Stomach smooth muscle (tissue), 2 donors: Measurements from ENCODE around the gene ADAMTS12.

Experiments
- H3K27ac ChIP-seq: one replicate; pipeline ENCODE4 v1.7.0; 2013; ENCODE audit warnings: mild to moderate bottlenecking, low read length, inconsistent platforms
- H3K27me3 ChIP-seq, 2 donors: one replicate each; pipeline ENCODE4 v1.7.0; 2013; ENCODE audit warnings: low read length in 2 of 2; ENCODE audit not compliant: insufficient read depth in 2 of 2, control insufficient read depth in 1 of 2
- H3K36me3 ChIP-seq, 2 donors: one replicate each; pipeline ENCODE4 v1.7.0; 2013; ENCODE audit warnings: low read length in 2 of 2; ENCODE audit not compliant: control insufficient read depth in 2 of 2, insufficient read depth in 2 of 2
- H3K4me1 ChIP-seq: one replicate; pipeline ENCODE4 v1.7.0; 2013; ENCODE audit warnings: low read length; ENCODE audit not compliant: control insufficient read depth, insufficient read depth
- H3K4me3 ChIP-seq, 2 donors: one replicate each; pipeline ENCODE4 v1.7.0; 2013; ENCODE audit warnings: low read length in 2 of 2
- H3K9ac ChIP-seq, 2 donors: one replicate each; pipeline ENCODE4 v1.7.0; 2013; ENCODE audit warnings: low read length in 2 of 2, mild to moderate bottlenecking in 1 of 2
- H3K9me3 ChIP-seq, 2 donors: one replicate each; pipeline ENCODE4 v1.7.0; 2013; ENCODE audit warnings: low read length in 2 of 2; ENCODE audit not compliant: control insufficient read depth in 2 of 2
- donor health status: healthy.
- donor health status: Pancreatic carcinoma.

ADAMTS12 gene

GRCh38 chr5:33738097-33738496 lies 153.7 kb downstream of the ADAMTS12 start:
- no peaks in the 10 kb centered on the region for H3K36me3 ChIP-seq
- no peak overlapping the region for H3K4me3 ChIP-seq
- no peaks in the 10 kb centered on the region for H3K9me3 ChIP-seq
- no peak overlapping the region for H3K9ac ChIP-seq
- no peaks in the 10 kb centered on the region for H3K27me3 ChIP-seq
- peaks cover 4% of the 10 kb centered on the region for H3K4me1 ChIP-seq
- H3K27ac ChIP-seq, result no peak overlapping the region

- Histone ChIP-seq H3K9ac (no peak overlapping the region), H3K27ac (no peak overlapping the region), H3K4me1 (peaks cover 2% of the 10 kb centered on the region), H3K4me3 (no peak overlapping the region), H3K36me3 (no peaks in the 10 kb centered on the region), H3K9me3 (no peaks in the 10 kb centered on the region), H3K27me3 (no peaks in the 10 kb centered on the region)
Observed at GRCh38 chr5:33737697-33738096, 154.1 kb downstream of the ADAMTS12 start.

- H3K4me3 ChIP-seq, result no peak overlapping the region
- no peaks in the 10 kb centered on the region for H3K9me3 ChIP-seq
Observed at GRCh38 chr5:33737284-33737683, 154.5 kb downstream of the ADAMTS12 start.

GRCh38 chr5:33736510-33736909 lies 155.3 kb downstream of the ADAMTS12 start:
- no peak overlapping the region for H3K27ac ChIP-seq
- H3K27me3 ChIP-seq, result no peaks in the 10 kb centered on the region
- peaks cover 2% of the 10 kb centered on the region for H3K4me1 ChIP-seq
- no peaks in the 10 kb centered on the region for H3K9me3 ChIP-seq
- H3K9ac ChIP-seq, result no peak overlapping the region
- no peaks in the 10 kb centered on the region for H3K36me3 ChIP-seq
- no peak overlapping the region for H3K4me3 ChIP-seq

More at GRCh38 chr5:33737284-33737683, 154.5 kb downstream of the ADAMTS12 start:
- peaks cover 2% of the 10 kb centered on the region for H3K4me1 ChIP-seq
- H3K9ac ChIP-seq, result no peak overlapping the region
- no peaks in the 10 kb centered on the region for H3K36me3 ChIP-seq
- H3K27ac ChIP-seq, result no peak overlapping the region
- no peaks in the 10 kb centered on the region for H3K27me3 ChIP-seq

- H3K9me3 ChIP-seq, result no peaks in the 10 kb centered on the region
- peaks cover 2% of the 10 kb centered on the region for H3K4me1 ChIP-seq
- H3K4me3 ChIP-seq, result no peak overlapping the region
- H3K27me3 ChIP-seq, result no peaks in the 10 kb centered on the region
- no peaks in the 10 kb centered on the region for H3K36me3 ChIP-seq
- no peak overlapping the region for H3K27ac ChIP-seq
- no peak overlapping the region for H3K9ac ChIP-seq
Observed at GRCh38 chr5:33735072-33735471, 156.7 kb downstream of the ADAMTS12 start.

- no peaks in the 10 kb centered on the region for H3K27me3 ChIP-seq
- no peaks in the 10 kb centered on the region for H3K36me3 ChIP-seq
- no peaks in the 10 kb centered on the region for H3K9me3 ChIP-seq
- peaks cover 2% of the 10 kb centered on the region for H3K4me1 ChIP-seq
- H3K27ac ChIP-seq, result no peak overlapping the region
- no peak overlapping the region for H3K9ac ChIP-seq
- no peak overlapping the region for H3K4me3 ChIP-seq
Observed at GRCh38 chr5:33734537-33734936, 157.3 kb downstream of the ADAMTS12 start.

GRCh38 chr5:33733225-33733624 lies 158.6 kb downstream of the ADAMTS12 start:
- H3K27me3 ChIP-seq, result no peaks in the 10 kb centered on the region

GRCh38 chr5:33726422-33727165 lies 165.2 kb downstream of the ADAMTS12 start:
- H3K36me3 ChIP-seq, result no peaks in the 10 kb centered on the region
- no peak overlapping the region for H3K27ac ChIP-seq
- no peaks in the 10 kb centered on the region for H3K27me3 ChIP-seq
- no peak overlapping the region for H3K4me3 ChIP-seq
- no peaks in the 10 kb centered on the region for H3K9me3 ChIP-seq
- H3K9ac ChIP-seq, result no peak overlapping the region
- H3K4me1 ChIP-seq, result peaks cover 3% of the 10 kb centered on the region

More at GRCh38 chr5:33733225-33733624, 158.6 kb downstream of the ADAMTS12 start:
- Histone ChIP-seq H3K9ac (no peak overlapping the region), H3K27ac (no peak overlapping the region), H3K36me3 (no peaks in the 10 kb centered on the region), H3K9me3 (no peaks in the 10 kb centered on the region), H3K4me3 (no peak overlapping the region), H3K4me1 (peaks cover 2% of the 10 kb centered on the region)

- Histone ChIP-seq H3K9ac (no peak overlapping the region), H3K27ac (no peak overlapping the region), H3K36me3 (no peaks in the 10 kb centered on the region), H3K9me3 (no peaks in the 10 kb centered on the region), H3K27me3 (no peaks in the 10 kb centered on the region), H3K4me1 (peaks cover 8% of the 10 kb centered on the region), H3K4me3 (no peak overlapping the region)
Observed at GRCh38 chr5:33725806-33726205, 166.0 kb downstream of the ADAMTS12 start.

GRCh38 chr5:33721491-33722200 lies 170.1 kb downstream of the ADAMTS12 start:
- H3K4me3 ChIP-seq, result peak overlapping the region in 1 of 2 donors; percentile 15
- peaks cover 5% of the 10 kb centered on the region for H3K4me1 ChIP-seq
- H3K9ac ChIP-seq, result no peak overlapping the region
- H3K9me3 ChIP-seq, result no peaks in the 10 kb centered on the region
- peak overlapping the region; percentile 31 for H3K27ac ChIP-seq
- H3K36me3 ChIP-seq, result no peaks in the 10 kb centered on the region
- no peaks in the 10 kb centered on the region for H3K27me3 ChIP-seq

GRCh38 chr5:33720176-33720575 lies 171.6 kb downstream of the ADAMTS12 start:
- H3K4me3 ChIP-seq, result no peak overlapping the region
- H3K4me1 ChIP-seq, result peaks cover 5% of the 10 kb centered on the region
- no peaks in the 10 kb centered on the region for H3K9me3 ChIP-seq
- no peak overlapping the region for H3K27ac ChIP-seq
- H3K27me3 ChIP-seq, result no peaks in the 10 kb centered on the region
- no peaks in the 10 kb centered on the region for H3K36me3 ChIP-seq
- no peak overlapping the region for H3K9ac ChIP-seq
